Hypothalamus (tissue), 51 donors: ENCODE measurements around the gene TLN1.

Experiments used
- DNase-seq, 51 donors: peaks; one replicate each; lab custom pipeline; 2025; lab: John Stamatoyannopoulos, UW

TLN1 gene, protein sequence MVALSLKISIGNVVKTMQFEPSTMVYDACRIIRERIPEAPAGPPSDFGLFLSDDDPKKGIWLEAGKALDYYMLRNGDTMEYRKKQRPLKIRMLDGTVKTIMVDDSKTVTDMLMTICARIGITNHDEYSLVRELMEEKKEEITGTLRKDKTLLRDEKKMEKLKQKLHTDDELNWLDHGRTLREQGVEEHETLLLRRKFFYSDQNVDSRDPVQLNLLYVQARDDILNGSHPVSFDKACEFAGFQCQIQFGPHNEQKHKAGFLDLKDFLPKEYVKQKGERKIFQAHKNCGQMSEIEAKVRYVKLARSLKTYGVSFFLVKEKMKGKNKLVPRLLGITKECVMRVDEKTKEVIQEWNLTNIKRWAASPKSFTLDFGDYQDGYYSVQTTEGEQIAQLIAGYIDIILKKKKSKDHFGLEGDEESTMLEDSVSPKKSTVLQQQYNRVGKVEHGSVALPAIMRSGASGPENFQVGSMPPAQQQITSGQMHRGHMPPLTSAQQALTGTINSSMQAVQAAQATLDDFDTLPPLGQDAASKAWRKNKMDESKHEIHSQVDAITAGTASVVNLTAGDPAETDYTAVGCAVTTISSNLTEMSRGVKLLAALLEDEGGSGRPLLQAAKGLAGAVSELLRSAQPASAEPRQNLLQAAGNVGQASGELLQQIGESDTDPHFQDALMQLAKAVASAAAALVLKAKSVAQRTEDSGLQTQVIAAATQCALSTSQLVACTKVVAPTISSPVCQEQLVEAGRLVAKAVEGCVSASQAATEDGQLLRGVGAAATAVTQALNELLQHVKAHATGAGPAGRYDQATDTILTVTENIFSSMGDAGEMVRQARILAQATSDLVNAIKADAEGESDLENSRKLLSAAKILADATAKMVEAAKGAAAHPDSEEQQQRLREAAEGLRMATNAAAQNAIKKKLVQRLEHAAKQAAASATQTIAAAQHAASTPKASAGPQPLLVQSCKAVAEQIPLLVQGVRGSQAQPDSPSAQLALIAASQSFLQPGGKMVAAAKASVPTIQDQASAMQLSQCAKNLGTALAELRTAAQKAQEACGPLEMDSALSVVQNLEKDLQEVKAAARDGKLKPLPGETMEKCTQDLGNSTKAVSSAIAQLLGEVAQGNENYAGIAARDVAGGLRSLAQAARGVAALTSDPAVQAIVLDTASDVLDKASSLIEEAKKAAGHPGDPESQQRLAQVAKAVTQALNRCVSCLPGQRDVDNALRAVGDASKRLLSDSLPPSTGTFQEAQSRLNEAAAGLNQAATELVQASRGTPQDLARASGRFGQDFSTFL (N-terminal part only)

DNA sequence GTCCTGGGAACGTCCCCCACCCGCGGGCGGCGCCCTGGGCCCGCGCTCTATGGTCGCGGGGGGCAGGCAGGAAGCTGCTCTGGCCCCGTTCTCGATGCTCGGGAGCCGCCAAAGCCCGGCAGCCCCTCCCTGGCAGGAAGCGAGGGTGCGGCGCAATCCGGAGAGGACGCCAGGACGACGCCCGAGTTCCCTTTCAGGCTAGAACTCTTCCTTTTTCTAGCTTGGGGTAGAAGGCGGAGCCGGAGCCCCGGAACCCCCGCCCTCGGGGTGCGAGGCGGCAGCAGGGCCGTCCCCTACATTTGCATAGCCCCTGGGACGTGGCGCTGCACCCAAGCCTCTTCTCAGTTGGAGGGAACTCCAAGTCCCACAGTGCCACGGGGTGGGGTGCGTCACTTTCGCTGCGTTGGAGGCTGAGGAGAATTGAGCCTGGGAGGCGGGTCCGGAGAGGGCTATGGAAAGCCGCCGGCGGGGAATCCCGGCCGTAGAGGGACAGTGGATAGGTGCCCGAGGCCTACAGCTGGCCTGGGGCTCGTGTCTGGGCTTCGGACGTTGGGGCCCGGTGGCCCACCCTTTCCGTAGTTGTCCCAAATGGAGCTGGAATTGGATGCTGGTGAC is at the start of gene TLN1, which contains the start of gene CREB3:
Gene TLN1 (minus strand): TSS at position 11 of the 615 bp plus-strand sequence. CDS start 6,501 bp downstream, outside the sequence.
Gene CREB3 (plus strand): TSS at position 482 of the 615 bp plus-strand sequence. CDS start 107 bp downstream, at position 589.
- peak; percentile 67 to 100 (median 96) for DNase-seq

DNA sequence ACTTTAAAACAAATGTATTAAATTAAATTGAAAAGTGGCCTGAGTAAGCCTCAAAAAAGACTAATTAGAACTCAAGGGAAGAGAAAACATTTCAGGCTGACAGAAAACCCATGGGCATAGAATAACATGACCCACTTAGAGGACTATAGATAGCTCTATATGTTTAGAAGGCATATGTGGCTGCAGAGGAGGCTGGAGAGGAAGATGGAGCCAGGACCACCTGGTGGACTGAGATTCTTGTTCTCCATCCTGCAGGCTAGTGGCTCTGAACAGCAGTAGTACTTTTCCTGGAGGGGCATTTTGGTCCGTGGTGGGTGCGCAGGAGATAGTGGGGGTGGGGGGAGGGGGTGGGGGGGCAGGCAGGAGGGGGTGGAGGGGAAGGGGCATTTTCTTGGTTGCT is 49.1 kb upstream of the TLN1 start:
- no peak for DNase-seq

DNA sequence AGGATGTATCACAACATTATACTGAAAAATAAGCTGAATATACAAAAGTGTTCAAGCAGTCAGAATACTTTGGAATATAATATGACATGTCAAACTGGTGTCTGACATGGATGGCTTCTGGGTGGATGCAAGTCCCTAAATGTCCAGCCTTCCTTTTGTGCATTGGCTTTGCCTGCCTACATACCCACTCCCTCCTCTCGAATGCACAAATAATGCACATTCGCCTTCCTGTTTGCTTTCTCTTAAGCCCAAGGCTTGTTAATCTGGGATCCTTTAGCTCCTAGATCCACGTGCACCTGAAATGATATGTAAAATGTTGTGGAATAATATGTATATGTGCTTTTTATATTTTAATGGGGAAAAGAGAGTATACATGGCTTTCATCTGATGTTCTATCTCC is 46.5 kb upstream of the TLN1 start:
- no peak for DNase-seq

DNA sequence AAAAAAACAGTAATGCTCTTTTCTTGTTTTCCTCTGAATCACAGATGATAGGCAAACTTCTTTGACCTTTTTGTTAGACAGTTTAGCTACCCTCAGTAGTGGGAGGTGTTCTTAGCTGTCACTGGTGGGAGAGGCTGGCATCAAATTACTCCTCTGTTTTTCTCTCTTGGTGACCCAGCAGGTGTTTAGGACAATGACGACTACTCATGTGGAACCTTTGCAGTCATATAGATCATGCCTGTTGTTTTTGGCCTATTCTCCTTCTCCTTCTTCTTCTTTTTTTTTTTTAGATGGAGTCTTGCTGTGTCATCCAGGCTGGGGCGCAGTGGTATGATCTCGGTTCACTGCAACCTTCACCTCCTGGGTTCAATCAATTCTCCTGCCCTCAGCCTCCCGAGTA is 44.0 kb upstream of the TLN1 start:
- no peak for DNase-seq

DNA sequence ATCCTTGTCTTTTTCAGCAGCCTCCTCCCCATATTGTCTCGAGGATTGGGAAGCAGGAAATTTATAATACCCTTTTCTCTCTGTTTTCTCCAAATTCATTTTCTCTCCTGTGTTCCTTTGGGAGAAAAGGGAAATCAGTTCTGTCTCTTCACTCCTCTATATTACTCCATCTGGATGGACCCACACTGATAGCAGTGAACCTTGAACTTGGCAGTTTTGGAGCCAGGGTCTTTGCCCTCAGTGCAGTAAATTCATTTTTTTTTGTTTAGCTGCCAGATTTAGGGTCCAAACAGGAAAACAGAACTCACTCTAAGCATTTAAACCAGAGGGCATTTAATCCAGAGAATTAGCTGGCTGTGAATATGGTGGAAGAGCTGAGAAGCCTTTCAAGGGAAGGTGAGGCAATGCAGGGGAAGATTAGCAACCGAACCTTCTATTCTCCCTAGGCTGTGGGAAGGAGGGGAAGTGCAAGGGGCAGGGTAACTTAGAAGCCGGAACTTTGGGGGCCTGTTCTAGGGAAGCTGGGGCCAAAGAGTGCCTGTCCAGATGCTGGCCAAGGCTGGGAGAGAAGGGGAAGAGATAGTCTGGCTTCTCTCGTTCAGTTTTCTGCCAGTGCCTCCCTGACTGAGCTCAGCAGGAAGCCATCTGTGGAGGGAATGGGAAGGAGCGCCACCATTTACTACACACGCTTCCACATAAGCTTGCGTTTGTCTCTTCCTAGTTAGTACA is 43.1 kb upstream of the TLN1 start:
- peak in 5 of 51 donors; percentile 10 to 19 (median 14) for DNase-seq

DNA sequence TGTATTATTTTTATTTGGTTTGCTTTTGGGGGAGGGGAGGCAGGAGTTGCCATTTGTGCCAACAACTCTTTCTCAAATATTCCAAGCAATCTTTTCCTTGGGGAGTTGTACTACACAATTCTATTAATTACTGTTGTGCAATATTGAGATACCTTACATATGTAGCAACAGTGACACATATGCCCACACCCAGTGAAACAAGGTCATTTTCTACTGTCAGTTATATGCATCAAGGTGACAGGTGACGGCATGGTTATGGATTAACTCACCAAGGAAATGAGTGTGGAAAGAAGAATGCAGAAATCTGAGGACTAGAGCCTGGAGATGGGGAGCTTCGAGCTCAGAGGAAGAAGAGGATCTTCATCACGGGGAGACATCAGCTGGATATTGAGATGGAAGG is 39.9 kb upstream of the TLN1 start:
- no peak for DNase-seq

DNA sequence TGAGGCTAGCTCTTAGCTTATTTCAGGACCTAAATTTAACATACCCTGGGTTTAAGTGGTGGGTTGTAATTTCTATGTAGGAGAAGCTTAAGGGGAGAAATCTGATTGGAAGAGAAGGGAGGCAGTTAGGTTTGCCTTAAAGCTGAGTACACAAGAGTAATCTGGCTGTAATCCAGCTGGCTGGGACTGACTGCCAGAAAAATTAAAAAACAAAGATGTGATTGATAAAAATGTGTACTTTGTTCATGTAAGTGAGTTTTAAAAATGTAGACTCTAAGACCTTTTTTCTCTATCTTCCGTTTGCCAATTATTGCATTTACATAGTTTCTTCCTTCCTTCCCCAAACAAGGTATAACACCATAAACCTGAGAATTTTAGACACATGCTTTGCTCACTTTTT is 39.5 kb upstream of the TLN1 start:
- no peak for DNase-seq

DNA sequence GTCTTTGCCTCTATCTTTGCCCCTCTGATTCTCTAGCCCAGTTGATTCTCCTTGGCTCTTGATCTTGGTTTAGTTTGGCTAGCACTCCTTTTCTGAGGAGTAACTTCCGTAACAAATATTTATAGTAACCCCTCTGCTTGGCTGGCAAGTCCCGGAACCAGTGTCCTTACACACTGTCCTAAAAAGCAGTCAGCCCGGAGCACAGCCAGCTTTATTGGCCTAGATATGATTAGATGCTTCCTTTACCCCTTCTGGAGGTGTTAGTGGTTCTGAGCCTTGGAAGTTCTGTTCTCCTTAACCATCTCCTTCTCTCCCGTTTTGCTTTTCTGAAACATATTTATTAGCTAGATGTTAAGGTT is 39.1 kb upstream of the TLN1 start:
- no peak for DNase-seq

DNA sequence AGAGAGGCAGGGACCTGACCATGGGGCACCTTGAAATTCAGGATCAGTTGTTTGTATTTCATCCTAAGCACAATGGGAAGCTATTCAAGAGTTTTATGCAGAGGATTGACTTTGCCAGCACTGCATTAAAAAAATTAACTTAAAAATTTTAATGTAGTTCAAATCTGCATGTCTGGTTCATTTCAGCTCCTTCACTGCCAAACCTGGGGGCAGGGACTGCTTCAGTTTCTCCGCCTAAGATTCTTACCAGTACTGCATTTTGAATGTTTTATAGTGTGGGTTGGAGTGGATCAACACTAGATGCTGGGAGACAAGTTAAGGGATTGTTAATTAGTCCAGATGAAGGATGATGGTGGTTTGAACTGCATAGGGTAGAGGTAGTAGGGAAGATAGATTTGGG is 37.8 kb upstream of the TLN1 start:
- no peak for DNase-seq

DNA sequence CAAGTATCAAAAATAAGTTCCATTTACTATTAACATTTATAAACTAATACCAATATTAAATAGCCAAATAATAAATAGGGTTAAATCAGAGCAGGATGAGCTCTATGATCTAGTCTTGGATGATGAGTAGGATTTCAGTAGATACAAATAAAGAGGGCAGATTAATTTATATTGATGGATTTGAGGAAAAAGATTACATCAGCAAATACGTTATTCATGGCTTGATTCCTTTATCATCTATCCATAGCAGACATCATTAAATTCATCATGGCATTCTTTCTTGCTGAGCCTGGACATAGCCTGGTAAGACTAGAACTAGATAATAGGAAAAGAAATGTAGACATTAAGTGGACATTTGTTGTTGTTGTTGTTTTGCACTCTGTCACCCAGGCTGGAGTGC is 35.5 kb upstream of the TLN1 start:
- no peak for DNase-seq

DNA sequence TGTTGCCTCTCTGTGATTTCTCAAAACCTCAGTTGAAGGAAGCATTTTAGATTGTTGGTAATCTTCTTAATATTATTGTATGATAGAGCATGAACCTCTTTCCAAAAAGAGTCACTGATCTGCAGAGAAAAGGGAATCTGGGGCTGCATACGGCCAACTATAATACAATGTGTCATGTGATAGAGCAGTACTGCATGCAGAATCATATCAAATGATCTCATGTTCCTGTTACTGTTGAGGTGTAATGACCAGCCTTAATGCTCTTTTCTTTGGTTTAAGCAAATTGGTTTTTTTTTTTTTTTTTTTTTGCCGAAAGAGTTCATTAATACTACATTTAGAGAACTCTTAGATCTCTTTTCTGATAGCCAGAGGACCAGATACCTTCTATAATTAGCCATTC is 35.0 kb upstream of the TLN1 start:
- no peak for DNase-seq

DNA sequence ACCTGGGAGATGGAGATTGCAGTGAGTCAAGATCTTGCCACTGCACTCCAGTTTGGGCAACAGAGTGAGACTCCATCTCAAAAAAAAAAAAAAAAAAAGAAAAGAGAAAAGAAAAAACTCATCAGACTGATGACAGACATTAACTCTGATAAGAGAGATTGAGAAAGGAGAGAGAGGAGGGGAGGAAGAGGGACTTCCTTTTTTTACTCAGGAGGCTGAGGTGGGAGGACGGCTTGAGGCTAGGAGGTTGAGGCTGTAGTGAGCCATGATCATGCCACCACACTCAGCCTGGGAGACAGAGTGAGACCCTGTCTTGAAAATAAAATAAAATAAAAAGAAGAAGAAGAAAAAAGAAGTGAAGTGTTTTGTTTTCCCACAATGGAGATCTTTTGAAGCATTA is 31.8 kb upstream of the TLN1 start:
- no peak for DNase-seq

DNA sequence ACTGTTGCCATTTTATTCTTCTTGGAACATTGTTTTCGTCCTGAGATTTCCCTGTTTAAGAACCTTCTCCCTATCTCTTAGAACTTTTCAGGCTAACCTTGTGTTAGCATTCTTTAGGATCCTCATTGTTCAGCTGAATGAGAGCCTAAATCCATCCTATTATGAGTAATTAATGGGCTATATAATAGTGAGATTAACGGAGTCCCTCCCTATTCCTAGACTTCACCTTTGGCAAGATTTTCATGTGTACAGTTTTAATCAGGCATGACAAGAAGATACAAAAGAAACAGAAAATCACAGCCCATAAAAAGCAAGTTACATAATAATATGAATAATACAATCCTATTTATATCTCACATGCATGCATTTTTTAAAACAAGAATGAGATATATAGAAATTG is 31.2 kb upstream of the TLN1 start:
- DNase-seq = no peak

DNA sequence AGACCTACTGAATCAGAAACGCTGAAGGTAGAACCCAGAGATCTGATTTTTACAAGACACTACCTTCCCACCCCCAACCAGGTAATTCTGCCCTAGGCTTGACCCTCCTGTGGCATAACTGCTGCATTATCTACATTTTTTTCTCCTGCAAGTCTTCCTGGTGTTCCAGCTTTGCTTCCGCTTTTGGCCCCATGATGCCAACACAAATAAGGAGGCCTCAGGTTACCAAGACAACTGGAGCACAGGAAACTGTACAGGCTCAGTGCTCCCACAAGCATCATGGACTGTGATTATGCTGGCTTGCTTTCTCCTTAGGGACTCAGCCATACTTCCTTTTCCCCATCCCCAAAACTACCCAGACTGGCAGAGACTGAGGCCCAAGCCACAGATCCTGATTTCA is 28.7 kb upstream of the TLN1 start:
- DNase-seq = peak in 2 of 51 donors; percentile 7 to 11

DNA sequence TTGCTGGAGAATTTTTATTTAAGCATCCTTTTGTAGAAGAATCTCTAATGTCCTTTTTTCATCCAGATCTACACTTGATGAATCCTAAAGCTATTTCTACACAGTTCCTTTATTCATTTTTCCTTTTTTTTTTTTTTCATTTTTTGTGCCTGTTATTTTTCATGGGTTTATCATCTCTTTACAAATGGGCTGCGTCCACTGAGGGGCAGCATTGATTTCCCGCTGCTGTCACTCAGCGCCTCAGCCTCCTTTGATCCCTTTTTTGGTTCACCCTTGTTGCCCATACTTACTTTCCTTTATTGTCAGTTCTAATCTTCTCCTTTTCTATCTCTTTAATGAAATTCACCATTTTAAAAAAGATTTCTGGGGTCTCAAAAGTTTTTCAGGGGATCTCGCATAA is 27.8 kb upstream of the TLN1 start:
- no peak for DNase-seq

DNA sequence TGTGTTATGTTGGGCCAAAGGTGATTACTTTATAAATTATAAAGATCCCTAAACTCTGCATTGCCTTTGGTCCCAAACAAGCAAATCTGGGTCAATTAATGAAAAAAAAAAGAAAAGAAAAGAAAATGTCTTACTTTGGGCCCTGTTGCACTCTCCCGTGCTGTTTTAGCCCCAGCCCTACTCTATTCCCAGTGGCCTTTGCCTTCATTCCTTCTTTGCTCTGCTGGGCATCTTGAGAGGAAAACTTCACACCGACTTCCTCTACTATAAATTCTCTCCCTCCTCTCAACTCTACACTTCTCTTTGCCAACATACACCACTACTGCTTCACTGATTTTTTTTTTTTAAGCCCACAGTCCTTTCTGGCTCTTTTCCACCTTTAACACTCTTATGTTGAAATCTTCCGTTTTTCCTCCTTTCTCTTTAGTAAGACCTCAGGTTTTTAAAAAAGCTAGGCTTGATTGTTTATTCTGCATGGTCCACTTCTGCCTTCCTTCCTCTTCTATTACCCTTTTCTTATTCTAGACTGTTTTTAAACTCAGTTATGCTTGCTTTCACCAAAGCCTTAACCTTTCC is 26.6 kb upstream of the TLN1 start:
- DNase-seq = no peak

DNA sequence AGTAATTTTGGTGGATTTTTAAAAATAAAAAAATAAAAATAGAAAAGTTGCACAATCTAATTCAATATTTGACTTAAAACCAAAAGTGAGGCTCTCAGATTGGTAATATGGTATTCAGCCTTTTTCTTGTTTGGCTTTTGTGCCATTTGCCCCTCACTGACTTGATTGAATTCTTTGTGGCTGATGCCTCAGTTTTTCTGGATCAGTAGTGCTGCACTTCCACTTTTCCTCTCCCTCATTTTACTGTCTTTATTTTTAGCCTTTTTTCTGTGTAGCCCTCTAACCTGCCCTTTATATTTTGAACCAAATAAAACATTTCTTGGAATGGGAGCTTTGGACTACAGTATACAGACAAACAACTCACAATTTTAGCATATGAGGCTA is 25.9 kb upstream of the TLN1 start:
- DNase-seq = no peak

DNA sequence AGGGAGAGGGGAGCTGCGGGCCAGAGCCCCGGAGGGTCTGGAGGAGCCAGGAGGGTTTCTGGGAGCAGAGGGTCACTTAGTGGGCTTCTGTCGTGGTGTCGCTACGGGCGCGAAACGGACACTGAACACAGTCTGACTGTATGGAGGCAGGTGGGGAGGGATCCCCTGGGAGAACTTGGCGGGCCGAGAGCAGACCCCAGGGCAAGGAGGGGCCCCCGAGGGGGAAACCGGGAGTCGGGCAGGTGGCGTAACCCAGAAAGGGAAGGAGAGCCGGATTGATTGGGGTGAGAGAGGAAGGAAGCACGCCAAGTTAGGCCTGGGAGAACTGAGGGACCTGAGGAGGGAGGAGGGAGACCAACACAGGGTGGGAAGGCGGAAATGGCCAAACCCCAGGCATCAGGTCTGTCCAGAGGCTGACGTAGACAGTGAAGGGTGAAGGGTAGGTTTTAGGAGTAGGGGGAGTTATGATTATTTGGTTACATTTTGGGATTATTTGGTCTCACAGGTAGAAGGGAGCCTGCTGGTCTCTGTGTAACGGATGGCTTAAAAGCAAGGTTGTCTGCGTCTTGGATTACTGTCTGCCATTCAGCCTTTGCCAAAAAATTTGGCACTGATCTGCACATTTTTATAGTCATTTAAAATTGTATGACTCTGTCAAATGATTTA is 25.4 kb upstream of the TLN1 start:
- peak in 25 of 51 donors; percentile 12 to 78 (median 43) for DNase-seq
